ENCODE data around the gene TRPM8. TPM values are rescaled to one million over a fixed set of nuclear protein-coding genes. Genes with fewer than 3 reads are reported as not detected.

Gene TRPM8
- total and polyA plus RNA-seq, 2 of the 8 experiments (the other 6 are each of a cell fraction or from before 2014, with no cell fraction given), result 0.18 to 0.54 TPM

- H3K27ac ChIP-seq (ENCODE audit: low read depth, low read length), result no peak overlapping the region
- no peak overlapping the region for H4K91ac ChIP-seq (replicated peaks; ENCODE audit: insufficient read length, low read length)
- no peak overlapping the region for H2BK15ac ChIP-seq (ENCODE audit: low read length)
- H2BK5ac ChIP-seq (ENCODE audit: low read depth, low read length), result no peak overlapping the region
- H2AFZ ChIP-seq (ENCODE audit: low read length), result no peak overlapping the region
- no peaks in the 10 kb centered on the region for H3K79me1 ChIP-seq (ENCODE audit: low read depth, low read length)
- ChIA-PET CTCF (ENCODE audit: partially characterized antibody) (interaction anchor here (0.5 to 0.7 kb wide), 3 partner anchors 12 to 124 kb away, joined by 3 to 4 read pairs (median 3); no protein-coding TSS in a partner anchor), POLR2A (ENCODE audit: partially characterized antibody) (no interaction called here)
- H3K4me2 ChIP-seq (ENCODE audit: insufficient read depth in 1 of 2, low read depth in 2 of 2, low read length in 2 of 2), result no peak overlapping the region
- H3K4ac ChIP-seq (replicated peaks; ENCODE audit: insufficient read length, low read depth, low read length), result no peak overlapping the region
- H3K4me1 ChIP-seq (replicated peaks in 1 of 4; ENCODE audit: control insufficient read depth in 3 of 4, insufficient read depth in 4 of 4, low read length in 3 of 4), result peaks cover 0 to 3% (median 1%) of the 10 kb centered on the region in 4 experiments; a peak in 2 of 7 replicates
- H2BK20ac ChIP-seq (ENCODE audit: low read length), result no peak overlapping the region
- DNase-seq (ENCODE audit: low read depth in 1 of 2, low spot score in 2 of 2), result no peak
- TF ChIP-seq KDM1A (IDR thresholded peaks at IDR 0.05; ENCODE audit: borderline replicate concordance, low read length), result peak; percentile 76; the same call in 1 of the 2 replicates
- TF ChIP-seq BACH1 (IDR thresholded peaks at IDR 0.05; ENCODE audit: low read length), result no peak
- no peaks in the 10 kb centered on the region for H3K23me2 ChIP-seq (ENCODE audit: low read depth, low read length)
- H3K27me3 ChIP-seq (replicated peaks in 1 of 4; ENCODE audit: control insufficient read depth in 3 of 4, extremely low read depth in 1 of 4, insufficient read depth in 3 of 4, low read length in 3 of 4), result no peaks in the 10 kb centered on the region
- H2BK12ac ChIP-seq (ENCODE audit: low read depth, low read length), result no peak overlapping the region
- FAIRE-seq, result no peak
- no peak overlapping the region for H3K14ac ChIP-seq (ENCODE audit: insufficient read length)
- H3K4me3 ChIP-seq (ENCODE audit: extremely low read depth in 1 of 4, insufficient read depth in 2 of 4, low read depth in 3 of 4, low read length in 4 of 4), result no peak overlapping the region
- H2BK120ac ChIP-seq (replicated peaks; ENCODE audit: low read depth, low read length), result no peak overlapping the region
- H3K23ac ChIP-seq (ENCODE audit: insufficient read length), result no peak overlapping the region
- H3K56ac ChIP-seq (replicated peaks; ENCODE audit: insufficient read length, low read depth, low read length), result no peak overlapping the region
- H4K20me1 ChIP-seq (replicated peaks in 1 of 2; ENCODE audit: control insufficient read depth in 1 of 2, insufficient read depth in 2 of 2, low read length in 2 of 2), result no peaks in the 10 kb centered on the region
- no peak overlapping the region for H4K8ac ChIP-seq (ENCODE audit: extremely low read depth, insufficient read depth, low read length)
- H4K5ac ChIP-seq (ENCODE audit: insufficient read length, low read depth, low read length), result no peak overlapping the region
- no peak overlapping the region for H3K9ac ChIP-seq (replicated peaks in 1 of 4; ENCODE audit: extremely low read depth in 1 of 4, low read depth in 3 of 4, low read length in 3 of 4)
- no peaks in the 10 kb centered on the region for H3K36me3 ChIP-seq (ENCODE audit: control insufficient read depth in 2 of 4, insufficient read depth in 4 of 4, low read length in 3 of 4)
- 83% methylated on average over 1 of the region's 1 CpG; no CpG with 5 or more reads in 1 of the 2 experiments for whole genome bisulfite sequencing, 2 experiments (ENCODE audit: extremely low coverage in 1 of 2, insufficient coverage in 1 of 2, insufficient read length in 1 of 2, insufficient replicate concordance in 2 of 2, low coverage in 1 of 2, low lambda C conversion rate in 2 of 2, missing lambda C conversion rate in 1 of 2)
- H3K18ac ChIP-seq (ENCODE audit: extremely low read depth, low read length), result no peak overlapping the region
- H2AK5ac ChIP-seq (ENCODE audit: low read depth, low read length), result no peak overlapping the region
- no peaks in the 10 kb centered on the region for H3K9me3 ChIP-seq (ENCODE audit: insufficient read depth in 2 of 2, low read depth in 1 of 2, low read length in 1 of 2)
- H3K79me2 ChIP-seq (ENCODE audit: control insufficient read depth in 1 of 2, insufficient read depth in 2 of 2, low read length in 2 of 2), result no peaks in the 10 kb centered on the region
These were observed 2.1 kb downstream of the TRPM8 start for GRCh38 chr2:233919319-233919718.
